Stimulated activated CD8-positive, alpha-beta memory T cell treated with anti-CD3 and anti-CD28 coated beads, Interleukin-4, amount 100 ng/mL, for 1 hour (primary cell): ENCODE measurements around the gene AP2M1.

Source experiments
- DNase-seq, 2 donors: peaks; one replicate each; pipeline ENCODE4 v3.0.0-alpha.2; 2020; ENCODE audit warnings: low read depth in 2 of 2, low spot score in 1 of 2

The AP2M1 gene

DNA sequence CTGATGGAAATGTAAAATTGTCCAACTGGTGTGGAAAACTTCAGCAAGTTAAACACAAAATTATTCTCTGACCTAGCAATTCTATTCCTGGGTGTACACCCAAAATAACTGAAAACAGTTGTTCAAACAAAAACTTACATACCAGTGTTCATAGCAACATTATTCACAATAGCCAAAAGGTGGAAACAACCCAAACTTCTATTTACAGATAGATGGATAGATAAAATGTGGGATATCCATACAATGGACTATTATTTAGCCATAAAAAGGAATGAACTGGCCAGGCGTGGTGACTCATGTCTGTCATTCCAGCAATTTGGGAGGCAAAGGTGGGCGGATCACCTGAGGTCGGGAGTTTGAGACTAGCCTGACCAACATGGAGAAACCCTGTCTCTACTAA, 47.9 kb downstream of the AP2M1 start:
- DNase-seq = no peak

DNA sequence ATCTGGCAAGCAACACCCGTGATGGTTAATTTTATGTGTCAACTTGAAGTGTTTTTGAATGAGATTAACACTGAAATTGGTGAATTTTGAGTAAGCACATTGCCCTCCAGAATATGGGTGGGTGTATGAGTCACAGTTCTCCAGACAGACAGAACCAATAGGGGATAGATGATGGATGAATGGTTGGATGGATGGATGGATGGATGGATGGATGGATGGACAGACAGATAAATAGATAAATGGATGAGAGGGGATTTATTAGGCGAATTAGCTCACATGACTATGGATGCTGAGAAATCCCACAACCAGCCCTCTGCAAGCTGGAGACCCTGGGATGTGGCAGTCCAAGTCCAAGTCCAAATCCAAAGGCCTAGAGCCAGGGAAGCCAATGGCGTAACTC, 49.3 kb downstream of the AP2M1 start:
- no peak for DNase-seq

DNA sequence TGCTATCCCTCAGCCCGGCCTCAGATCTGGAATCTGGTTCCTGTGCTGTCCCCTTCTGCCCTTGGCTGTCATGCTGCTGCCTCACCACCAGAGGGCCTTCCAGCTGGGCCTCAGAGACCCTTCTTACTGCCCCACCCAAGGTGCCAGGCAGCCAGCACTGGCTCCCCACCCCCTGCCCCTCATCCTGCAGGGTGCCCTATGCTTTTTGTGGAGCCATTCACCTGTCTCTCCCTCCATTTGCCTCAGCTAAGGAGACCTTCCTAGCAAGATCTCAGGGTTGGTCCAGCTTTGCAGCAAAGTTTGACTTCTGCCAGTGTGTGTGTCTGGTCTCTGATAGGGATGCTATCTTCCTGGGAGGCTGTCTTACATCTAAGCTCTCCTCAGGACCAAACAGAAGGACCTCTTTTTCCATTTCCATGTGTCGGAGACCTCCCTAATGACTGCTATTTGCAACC, 52.9 kb downstream of the AP2M1 start:
- peak; percentile 16 to 21 for DNase-seq

DNA sequence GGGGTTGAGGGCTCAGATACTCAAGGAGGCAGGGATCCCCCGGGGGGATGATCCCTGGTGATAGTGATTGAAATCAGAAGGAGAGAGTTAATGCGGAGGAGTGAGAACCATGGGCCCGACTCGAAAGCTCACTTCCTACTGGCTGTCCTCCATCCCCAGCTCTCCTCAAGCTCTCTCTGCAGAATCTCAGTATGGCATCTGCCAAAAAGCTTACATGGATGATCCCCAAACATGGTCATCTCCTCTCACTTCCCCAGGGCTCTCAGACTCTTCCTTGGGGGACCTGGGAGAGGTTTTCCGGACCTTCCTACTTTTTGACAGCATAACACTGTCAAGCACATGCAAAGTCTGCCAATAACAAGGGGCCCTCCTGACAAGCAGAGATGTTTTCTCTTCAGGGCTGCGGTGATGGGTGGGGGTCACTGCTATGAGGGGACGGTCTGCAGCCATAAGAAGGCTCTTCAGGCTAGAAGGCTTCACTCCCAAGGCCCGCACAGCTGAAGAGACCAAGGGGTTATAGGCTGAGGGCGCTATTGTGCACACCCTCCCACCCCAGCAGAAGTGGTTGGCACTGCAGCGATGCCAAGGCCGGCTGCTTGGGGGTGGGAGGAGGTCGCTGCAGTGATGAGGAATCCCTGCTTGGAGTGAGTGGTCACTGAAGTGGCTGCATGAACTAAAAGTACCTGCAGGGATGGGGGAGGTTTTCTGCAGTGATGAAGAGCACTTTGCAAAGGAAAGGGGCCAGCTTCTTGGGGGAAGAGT, 53.9 kb downstream of the AP2M1 start:
- DNase-seq = no peak

DNA sequence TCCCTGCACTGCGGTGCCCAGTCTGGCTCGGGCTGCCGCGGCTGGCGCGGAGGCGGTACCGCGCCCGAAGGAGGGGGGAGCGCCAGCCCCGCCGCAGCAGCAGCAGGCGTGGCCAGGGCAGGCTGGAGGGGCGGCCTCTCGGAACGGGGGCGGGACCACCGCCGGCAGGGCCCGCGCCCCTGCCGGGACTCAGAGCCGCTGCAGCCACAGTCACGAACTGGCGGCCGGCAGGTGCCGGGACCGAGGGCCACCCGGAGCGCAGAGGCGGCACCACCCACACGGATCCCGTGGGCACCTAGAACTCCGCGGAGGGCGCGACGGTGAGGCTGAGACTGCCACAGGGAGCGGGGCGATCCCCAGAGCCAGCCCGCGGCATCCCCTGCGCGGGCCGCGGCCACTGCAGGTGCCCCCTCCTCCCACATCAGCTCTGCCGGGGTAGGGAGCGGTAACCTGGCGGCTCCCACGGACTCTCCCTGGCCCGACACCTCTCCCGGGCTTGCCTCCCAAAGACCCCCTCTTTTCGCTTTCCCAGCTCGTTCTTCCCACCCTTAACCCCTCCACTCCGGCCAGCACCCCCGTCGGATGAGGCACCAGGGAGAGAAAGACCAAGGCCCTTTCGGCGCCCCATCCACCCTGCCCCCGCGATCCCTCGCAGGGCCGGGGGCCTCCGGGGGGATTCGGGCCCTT, 54.9 kb downstream of the AP2M1 start, which contains the start of gene VWA5B2:
Gene VWA5B2 (plus strand): TSS at position 192 of the 687 bp plus-strand sequence. CDS start 944 bp downstream, outside the sequence.
- DNase-seq = peak; percentile 31 to 51

DNA sequence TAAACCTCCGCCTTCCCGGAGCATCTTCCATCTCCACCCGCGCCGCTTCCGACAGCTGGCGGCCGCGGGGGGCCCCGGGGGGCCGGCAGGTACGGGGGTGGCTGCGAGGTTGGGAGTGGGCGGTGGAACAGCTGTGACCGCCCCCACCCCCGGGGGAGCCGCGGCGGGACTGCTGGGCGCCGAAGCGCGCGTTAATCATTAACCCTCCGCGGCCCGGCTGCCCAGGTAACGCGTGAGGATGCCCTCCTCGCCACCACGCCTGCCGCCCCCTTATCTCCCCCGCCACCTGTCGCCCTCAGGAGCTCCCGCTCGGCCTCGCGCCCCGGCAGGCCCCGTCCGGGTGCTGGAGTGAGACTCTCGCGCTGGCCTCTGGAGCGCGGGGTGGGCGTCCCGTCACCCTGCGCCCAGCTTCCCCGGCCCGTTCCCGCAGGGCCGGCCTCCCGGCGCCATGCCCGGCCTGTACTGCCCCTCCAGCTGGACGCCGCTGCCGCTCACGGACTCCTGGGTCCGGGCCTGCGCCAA, 55.5 kb downstream of the AP2M1 start:
- DNase-seq = no peak

DNA sequence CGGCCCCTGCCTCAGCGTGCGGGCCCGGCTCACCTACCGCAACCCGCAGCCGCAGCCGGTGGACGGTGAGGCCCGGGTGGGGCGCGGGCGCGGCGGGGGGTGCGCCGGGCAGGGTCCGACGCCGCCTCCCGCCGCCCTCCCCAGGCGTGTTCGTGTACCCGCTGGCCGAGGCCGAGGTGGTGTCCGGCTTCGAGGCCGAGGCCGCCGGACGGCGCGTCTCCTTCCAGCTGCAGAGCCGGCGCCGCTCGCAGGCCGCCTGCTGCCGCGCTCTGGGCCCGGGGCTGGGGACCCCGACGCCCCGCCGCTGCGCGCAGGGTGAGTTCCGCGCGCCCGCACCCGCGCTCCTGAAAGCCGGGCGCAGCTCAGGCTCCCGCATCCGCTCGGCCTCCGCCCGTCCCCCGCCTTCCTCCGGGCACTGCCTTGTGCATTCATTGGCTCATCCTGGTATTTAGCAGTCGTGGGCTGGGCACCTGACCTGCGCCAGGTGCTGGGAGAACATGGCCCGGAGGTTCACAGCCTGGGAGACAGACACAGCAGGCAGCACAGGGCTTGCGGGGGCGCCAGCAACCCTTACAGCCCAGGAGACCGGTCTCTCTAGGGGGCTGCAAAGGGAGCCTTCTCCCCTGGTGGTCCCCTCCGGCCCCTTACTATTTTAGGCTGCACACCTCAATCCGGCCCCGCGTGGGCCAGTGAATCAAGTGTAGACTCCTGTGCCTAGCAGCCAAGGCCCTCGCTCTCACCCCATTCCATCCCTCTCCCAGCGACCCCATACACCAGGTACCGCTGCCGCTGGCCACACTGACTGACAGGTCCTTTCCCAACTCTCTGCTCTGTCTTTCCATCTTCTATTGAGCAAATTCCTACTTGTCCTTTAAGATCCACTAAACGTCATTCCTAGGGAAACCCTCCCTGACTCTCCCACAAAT, 56.2 kb downstream of the AP2M1 start:
- DNase-seq = no peak

DNA sequence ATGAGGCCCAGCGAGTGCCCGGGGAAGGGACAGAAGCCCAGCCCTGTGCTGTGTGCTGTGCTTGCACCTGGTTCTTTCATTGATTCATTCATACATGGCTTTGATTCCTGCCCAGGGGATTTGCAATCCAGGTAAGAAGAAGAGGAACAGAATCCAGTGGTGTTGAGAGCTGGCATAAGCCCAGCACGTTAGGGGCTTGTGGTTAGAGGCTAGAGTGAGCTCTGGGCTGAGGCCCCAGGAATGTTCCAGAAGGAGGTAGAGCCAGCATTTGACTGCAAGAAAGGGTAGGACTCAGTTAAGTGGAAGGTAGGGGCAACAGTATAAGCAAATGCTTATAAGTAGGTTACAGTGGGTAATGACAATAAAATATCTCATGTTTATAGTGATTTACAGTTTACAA, 57.0 kb downstream of the AP2M1 start:
- DNase-seq = no peak

DNA sequence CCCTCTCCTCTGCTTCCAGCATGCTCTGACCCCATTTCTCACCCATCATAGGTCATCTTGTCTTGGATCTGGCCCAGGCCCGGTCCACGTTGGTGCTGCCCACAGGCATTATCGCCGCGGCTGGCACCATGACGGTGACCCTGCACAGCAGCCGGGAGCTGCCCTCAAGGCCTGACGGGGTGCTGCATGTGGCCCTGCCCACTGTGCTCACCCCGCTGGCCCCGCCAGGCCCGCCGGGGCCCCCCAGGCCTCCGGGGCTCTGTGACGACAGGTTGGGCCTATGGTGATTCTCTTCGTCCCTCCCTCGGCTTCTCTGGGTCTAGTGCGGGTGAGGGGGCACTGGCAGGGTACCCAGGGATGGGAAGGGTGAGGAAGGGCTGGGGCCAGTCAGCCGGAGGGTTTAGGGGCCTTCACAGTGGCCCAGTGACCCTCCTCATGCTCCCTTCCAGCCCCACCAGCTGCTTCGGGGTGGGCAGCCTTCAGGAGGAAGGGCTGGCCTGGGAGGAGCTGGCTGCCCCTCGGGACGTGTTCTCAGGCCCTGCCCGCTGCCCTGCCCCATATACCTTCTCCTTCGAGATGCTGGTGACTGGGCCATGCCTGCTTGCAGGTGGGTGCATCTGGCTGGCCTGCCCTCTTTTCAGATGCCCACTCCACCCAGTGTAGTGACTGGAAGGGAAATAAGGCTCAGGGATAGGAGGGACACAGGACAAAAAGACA, 58.6 kb downstream of the AP2M1 start:
- no peak for DNase-seq
